WI38 (cell line): ENCODE measurements around the gene NWD2.

Experiments used
- H3K4me3 ChIP-seq: 2 replicates; pipeline ENCODE4 v1.5.1; 2011; ENCODE audit warnings: low read depth, mild to moderate bottlenecking, control low read depth, low read length
- TF ChIP-seq, protein P1 (sequence below): IDR thresholded peaks from 2 replicates; pipeline ENCODE4 v1.5.1; 2012; ENCODE audit warnings: low read depth, mild to moderate bottlenecking, control low read depth, low read length

NWD2 gene

DNA sequence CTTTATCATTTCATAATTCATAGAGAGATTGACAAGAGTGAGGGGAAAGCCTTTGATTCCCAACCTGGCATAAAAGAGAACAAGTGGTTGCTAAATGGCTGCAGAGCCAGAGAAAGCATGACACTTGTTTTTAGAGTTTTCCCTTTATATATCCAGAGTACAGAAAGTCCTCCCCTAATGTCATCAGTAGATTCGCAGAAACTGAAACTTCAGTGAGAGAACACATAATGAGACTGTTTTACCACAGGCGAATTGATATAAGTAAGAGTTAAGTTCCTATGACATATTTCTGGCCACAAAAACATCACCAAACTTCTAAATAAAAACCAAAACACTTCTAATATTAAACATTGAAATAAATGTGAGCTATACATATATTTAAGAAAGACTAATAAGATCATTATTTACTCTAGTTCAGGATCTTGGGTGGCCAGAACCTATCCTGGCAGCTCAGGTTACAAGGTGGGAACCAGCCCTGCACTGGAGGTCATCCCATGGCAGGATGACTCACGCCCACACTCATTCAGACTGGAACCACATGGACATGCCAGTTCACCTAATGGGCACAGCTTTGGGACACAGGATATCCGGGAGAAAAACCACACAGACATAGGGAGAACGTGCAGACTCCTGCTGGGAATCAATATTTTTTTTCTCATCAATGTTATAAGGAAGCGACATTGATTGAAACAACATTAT lies 35.5 kb downstream of the NWD2 start:
- TF ChIP-seq, protein P1, sequence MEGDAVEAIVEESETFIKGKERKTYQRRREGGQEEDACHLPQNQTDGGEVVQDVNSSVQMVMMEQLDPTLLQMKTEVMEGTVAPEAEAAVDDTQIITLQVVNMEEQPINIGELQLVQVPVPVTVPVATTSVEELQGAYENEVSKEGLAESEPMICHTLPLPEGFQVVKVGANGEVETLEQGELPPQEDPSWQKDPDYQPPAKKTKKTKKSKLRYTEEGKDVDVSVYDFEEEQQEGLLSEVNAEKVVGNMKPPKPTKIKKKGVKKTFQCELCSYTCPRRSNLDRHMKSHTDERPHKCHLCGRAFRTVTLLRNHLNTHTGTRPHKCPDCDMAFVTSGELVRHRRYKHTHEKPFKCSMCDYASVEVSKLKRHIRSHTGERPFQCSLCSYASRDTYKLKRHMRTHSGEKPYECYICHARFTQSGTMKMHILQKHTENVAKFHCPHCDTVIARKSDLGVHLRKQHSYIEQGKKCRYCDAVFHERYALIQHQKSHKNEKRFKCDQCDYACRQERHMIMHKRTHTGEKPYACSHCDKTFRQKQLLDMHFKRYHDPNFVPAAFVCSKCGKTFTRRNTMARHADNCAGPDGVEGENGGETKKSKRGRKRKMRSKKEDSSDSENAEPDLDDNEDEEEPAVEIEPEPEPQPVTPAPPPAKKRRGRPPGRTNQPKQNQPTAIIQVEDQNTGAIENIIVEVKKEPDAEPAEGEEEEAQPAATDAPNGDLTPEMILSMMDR = no peak
- H3K4me3 ChIP-seq = no peak overlapping the region

DNA sequence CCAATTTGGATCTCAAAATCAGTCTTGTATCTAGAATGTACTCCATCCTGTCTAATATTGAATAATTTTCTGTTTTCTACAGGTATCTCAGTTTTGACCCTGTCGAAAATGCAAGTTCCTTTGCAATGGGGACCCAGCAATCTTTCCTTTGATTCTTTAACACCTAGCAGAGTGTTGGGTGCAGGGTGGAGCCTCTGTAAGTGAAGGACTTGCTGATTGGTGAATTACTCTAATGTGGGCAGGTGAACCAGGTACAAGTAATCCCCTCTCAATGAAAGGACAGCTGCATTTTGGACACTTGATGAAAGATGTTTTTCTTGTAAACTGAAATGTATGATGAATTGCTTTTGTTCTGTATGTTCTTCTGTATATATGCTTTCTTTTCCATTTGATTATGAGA lies 54.9 kb downstream of the NWD2 start:
- TF ChIP-seq, protein P1 = no peak
- H3K4me3 ChIP-seq = no peak overlapping the region

DNA sequence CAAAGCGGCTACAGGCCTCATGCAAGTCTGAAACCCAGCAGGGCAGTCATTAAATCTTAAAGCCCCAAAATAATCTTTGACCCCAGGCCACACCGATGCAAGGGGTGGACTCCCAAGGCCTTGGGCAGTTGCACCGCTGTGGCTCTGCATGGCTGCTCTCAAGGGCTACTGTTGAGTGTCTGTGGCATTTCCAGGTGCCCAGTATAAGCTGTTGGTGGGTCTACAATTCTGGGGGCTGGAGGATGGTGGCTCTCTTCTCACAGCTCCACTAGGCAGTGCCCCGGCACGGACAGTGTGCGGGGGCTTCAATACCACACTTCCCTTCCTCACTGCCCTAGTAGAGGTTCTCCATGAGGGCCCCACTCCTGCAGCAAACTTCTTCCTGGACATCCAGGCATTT lies 60.1 kb downstream of the NWD2 start:
- TF ChIP-seq, protein P1 = no peak
- no peak overlapping the region for H3K4me3 ChIP-seq

DNA sequence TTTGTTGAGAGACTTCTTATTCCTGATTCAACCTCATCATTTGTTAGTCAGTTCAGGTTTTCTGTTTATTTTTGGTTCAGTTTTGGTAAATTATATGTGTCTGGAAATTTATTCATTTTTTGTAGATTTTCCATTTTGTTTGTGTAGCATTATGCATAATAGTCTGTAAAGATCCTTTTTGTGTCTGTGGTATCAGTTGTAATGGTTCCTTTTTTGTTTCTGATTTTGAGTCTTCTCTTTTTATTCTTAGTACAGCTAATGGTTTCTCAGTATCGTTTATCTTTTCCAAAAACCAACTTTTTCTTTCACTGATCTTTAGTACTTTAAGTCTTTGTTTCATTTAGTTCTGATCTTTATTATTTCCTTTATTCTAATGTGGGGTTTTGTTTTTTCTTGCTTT lies 61.4 kb downstream of the NWD2 start:
- no peak overlapping the region for H3K4me3 ChIP-seq

DNA sequence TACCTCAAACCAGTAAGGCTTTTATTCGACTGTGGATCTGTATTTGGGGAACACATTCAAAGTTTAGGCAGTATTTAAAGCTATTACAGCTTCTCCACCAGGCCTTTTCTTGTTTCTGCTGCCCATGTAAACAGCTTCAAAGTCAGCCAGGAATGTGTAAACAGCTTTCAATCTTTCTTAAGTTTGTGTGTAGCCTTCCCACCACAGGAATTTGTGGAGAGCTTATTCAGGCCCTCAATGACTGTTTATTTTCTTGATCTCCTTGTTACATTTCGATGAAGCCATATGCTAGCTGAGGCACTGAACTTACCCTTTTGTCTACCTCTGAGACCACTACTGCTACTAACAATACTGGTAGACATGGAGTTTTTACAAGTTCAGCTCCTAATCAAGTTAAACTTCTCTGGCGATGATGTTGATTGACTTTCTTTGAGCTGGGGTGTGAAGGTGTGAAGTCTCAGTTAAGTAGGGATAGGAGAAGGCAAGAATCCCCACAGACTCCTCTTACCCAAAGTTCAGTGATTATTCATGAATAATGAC lies 72.6 kb downstream of the NWD2 start:
- H3K4me3 ChIP-seq = no peak overlapping the region
- TF ChIP-seq, protein P1 = no peak

More for the DNA sequence above, 61.4 kb downstream of the NWD2 start:
- TF ChIP-seq, protein P1 = no peak

DNA sequence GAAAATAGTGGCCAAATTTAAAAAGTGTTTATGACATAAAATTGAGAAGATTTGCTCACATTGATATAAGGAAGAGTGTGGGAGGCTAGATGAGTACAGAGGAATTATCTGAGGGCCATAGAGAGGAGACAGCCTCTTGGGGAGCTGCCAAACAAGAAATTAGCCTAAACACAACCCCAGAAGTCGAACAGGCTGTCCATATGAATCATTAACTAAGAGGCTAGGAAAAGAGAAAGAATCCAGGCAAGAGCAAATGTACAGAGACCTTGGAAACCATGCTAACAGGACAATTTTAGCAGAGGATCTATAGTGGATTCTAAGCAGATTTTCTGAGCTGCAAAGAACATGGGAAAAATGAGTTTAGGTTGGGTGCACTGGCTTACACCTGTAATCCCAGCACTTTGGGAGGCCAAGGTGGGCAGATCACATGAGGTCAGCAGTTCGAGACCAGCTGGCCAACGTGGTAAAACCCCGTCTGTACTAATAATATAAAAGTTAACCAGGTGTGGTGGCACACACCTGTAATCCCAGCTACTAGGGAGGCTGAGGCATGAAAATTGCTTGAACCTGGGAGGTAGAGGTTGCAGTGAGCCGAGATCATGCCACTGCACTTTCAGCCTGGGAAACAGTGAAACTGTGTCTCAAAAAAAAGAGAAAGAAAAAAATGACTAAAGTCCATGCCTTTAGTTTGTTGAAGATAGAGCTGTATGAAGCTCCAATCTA lies 76.1 kb downstream of the NWD2 start:
- no peak overlapping the region for H3K4me3 ChIP-seq
- TF ChIP-seq, protein P1 = no peak

DNA sequence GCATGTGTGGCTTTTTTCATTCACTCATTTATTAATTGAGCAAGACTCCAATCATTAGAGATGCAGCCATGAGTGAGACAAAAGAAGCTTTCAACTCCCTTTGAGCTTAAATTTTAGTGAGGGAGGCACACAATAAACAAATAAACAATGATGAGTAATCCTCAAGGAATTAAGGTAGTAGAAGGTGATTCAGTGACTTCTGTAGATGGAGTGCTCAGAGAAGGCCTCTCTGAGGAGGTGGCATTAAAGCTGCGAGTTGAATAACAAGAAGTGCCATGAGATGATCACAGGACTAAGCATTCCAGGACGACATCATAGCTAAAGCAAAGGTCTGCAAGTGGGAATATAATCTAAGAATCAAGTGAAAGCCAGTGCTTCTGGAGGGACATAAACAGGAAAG lies 77.6 kb downstream of the NWD2 start:
- H3K4me3 ChIP-seq = no peak overlapping the region
- TF ChIP-seq, protein P1 = no peak
